GM20431 (cell line): ENCODE data around the gene CCDC138.

Source experiments
- in situ Hi-C: fragments of 300-500 bp; cut with MseI, MboI; formaldehyde crosslinking; loops from one replicate; pipeline ENCODE4 v1.15.0; 2020; ENCODE audit warnings: low sequenced_read_pairs; ENCODE audit not compliant: unreplicated experiment

CCDC138 gene

DNA sequence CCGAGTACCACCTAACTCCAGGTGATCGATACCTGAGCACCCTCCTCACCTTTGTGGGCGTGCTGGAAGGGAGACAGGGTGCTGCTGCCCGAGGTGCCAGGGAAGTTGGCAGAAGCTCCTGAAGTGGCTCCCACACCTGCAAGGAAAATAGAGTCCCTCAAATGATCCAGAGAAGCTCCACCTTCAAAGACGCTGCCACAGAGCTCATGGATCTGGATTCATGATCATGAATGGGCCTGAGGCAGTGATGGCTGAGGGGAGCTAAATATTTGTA is 126.0 kb downstream of the CCDC138 start:
- in situ Hi-C loops: no loop called here

DNA sequence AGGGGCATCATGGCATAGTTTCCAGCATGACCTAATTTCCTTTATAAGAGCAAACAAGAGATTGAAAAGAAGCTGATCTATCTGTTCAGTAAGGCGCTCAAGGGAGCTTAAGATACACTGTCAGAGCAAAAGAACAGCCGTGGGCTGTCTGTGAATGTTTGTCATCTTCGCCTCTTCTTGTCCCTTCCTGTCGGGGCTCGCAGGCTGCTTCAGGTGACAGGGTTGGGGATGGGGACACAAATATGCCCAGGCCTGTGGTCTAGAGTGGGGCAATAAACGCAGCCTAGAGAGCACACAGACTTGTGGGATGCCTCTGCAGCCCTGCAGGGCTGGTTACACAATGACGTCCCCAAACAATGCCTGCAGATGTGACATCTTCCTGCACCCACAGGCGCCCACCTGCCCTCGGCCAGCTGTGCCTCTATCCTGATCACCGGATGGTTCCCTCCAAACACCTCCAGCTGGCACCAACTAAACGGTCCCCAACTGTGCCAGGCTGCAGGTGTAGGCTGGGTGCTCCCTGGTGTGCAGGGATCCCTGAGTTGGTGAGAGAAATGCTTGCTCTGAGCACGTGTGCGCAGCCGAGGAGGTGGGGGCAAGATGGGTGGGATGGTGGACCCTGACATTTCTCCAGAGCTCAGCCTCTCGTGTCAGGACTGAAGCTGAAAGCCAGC is 129.7 kb downstream of the CCDC138 start:
- in situ Hi-C loops: no loop called here

DNA sequence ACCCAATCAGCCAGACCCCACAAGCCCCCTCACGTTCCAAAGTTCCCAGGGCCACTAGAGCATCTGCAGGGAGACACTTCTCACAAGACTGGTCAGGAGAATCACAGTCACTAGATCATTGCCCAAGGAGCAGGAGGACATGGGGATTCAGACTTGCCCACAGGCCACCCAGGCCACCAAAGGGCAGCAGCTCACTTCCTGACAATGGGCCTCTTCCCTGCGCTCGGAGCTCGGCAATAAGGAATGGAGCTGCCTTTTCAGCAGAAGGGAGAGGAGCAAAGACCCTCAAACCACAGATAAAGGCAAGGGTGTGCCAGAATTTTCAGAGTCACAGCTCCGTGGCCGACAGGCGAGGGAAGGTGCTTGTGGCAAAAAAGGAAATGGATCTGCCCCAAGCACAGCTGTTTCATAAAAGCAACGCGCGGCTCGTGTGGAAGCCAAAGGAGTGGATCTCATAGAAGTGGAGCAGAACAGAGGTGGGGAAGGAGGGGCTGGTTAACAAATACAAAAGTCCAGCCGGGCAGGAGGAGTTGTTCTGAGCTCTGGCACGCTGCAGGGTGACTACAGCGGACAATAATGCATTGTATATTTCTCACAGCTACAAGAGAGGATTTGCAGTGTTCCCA is 130.3 kb downstream of the CCDC138 start:
- in situ Hi-C loops: no loop called here

DNA sequence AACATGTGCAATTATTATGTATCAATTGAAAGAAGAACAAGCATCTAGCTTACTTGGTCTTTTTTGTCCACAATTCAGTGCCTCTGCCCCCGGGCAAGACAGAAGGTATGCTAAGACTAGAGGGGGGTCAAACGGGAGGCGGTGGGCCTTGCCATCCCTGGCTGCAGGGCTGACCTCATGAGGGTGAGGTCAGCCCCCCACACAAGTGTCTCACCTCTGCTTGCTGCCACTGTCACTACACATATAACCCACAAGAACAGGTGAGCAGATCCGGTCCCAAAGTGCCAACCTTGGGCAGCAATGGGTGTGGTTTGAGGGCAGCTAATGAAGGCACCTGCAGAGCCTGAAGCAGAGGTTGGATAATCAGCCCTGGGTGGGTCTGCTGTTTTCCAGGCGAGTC is 131.0 kb downstream of the CCDC138 start:
- in situ Hi-C loops: no loop called here

DNA sequence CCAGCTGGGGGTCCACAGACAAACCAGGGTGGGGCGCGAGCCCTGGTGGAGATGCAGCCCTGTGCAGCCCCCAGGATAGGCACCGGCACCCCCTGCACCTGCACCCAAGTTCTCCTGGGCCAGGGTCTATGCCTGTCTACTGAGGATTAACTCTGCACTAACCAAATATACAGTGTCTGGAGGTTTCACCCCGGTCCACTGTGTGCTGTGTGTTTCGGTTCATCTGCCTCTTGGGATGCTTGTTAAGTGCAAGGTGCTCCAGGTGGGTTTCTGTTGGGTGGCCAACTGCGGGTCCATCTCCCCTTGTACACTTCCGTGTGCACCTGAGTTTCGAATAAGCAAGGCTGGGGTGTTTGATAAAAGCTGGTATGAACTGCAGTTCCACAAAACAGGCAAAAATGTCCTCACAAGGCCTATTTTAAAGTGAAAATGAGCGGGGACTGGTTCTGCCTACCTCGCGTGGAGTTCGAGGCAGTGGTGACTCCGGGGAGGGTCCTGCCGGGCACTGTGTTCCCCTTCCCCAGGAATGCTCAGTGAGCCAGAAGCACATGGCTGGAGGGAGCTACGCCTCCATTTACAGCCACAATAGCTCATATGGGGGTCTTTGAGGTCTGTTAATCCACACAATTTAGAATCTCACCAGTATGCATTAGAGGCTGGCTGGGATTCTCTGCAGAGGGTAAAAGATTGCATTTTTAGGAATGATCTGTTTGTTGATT is 131.7 kb downstream of the CCDC138 start:
- in situ Hi-C loops: no loop called here

DNA sequence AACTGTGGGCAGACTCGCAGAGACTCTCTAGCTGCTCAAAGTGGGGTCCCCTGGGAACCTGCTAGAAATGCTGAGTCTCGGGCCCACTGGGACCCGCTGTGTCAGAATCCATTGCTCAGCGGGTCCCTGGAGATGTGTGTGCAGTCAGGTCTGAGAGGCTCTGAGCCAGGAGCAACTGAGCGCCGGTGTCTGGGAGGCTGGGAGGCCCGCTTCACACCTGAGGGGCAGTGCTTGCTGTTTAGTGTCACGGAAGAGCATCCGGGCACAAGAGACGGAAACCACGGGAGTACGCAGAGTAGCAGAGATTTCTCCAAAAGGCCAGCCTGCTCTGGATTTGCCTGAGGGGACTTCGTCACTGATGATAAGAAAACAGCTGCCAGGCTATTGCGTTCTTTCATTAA is 132.4 kb downstream of the CCDC138 start:
- in situ Hi-C loops: no loop called here

DNA sequence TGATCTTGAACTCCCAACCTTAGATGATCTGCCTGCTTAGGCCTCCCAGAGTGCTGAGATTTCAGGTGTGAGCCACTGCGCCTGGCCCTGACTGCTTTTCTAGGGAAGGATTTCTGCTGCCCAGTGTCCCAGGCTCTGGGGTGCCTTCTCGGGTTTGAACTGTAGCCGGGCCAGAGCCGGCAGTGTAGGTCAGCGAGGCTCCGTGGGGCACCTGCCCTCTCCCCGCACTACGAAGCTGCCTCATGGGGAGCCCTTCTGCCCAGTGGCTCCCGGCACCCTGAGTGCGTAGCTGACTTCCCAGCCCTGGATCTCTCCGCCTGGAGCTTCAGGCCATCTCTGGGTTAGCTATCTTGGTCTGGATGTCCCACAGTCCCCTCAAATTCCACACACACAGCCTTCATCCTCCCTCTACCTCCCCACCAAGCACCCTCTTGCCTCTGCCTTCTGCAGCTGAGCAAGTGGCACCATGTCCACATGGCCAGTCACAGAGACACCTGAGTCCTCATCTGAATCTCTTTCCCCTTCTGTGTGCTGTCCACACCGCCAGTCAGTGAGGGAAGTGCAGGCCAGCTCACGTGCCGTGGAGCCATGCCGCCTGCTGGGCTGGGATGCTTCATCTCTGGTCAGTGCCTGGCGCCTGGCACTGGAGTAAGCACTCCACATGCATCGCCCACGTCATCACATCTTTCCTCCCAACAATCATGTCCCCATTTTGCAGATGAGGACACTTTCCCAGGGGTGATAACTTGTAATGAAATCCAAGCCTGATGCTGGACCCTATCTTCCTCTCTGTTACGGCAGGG is 133.2 kb downstream of the CCDC138 start:
- in situ Hi-C loops: no loop called here

DNA sequence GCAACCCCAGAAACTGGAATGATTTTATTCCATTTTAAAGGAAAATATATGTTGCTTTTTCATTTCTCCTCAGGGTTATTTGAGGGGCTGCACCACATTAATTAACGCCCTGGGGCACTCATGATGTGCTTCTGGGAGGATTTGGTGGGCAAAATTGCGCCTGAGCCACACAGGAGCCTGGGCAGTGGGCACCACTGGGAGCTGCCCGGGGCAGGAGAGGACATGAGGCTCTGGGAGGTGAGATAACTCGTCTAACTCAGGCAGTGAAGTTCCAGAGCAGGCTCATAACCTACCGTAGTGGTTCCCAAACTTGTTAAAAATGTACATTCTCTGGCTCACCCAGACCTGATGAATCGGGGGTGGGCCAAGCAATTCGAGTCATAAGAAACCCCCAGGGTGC is 134.1 kb downstream of the CCDC138 start:
- in situ Hi-C loops: no loop called here

DNA sequence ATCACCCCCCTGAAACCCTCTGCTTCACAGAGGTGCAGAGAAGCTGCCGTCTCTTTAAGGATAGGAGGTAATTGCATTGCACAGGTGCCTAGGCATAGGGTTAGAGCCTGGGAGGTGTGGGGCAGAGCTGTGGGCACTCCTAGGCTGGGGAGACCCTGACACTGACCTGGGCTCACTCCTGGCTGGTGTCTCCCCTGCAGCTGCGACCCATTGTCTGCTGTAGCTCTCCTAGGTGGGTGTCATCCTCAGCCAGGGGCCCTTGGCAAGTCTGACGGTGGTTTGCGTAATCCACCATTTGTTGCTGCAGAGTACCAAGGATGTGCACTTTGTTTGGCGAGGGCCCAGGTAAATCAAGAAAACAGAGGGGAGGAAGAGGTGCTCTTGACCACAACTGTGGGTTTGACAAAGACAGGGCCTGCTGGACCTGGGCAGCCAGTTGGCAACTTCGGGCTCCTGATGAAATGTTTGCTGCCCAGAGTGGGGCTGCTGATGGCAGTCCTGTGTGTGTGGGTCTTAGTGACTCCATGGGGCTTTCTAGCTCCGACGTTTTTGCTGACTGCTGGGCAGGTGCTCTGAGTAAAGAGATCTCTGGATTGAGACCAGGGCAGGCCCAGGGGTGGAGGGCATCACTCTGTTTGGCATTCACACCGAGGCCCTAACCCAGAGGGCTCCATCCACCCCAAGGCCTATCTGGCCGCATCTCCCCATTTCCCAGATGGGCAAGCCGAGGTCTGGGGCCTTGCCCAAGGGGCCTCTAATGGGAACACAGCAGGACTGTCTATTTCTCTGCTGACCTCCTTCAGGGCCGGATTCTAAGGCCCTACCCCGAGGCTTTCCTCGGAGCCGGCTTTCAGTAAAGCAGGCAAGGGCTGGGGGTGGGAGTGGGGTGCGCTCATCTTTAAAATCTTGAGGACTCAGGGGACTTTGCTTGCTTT is 134.8 kb downstream of the CCDC138 start:
- in situ Hi-C loops: no loop called here

DNA sequence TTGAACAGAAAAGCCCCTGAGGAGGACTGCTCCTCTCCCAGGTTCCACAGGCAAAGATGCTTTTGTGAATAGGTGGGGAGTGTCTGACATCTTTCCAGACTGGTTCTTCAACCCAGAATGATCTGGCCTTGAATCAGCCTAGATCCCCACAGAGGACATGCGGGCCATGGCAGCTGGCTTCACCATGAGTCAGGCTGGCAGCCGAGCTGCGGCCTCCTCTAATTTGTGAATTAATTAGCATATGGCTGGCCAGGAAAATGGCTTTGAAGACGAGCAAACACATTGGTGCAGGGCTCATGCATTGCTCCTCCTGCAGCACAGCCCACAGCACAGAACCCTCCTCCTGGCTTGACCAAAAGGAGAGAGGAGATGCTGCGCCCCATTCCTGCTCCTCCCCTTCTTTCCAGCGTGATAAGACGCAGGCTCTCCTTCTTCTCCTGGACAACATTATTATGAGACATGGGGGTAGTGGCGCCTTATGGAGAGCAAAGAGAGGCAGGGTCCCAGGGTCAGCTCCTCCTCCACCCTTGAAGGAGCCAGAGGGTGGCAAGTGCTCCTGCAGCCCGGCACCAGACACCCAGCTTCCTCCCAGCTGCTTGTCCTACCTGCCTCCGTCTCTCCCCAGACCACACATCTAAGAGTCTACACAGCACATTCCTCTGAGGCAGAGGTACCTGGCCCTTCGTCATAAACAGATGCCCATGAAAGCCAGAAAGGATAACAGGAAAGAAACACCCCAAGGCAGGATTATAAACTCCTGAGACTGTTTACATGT is 135.8 kb downstream of the CCDC138 start:
- in situ Hi-C loops: no loop called here

DNA sequence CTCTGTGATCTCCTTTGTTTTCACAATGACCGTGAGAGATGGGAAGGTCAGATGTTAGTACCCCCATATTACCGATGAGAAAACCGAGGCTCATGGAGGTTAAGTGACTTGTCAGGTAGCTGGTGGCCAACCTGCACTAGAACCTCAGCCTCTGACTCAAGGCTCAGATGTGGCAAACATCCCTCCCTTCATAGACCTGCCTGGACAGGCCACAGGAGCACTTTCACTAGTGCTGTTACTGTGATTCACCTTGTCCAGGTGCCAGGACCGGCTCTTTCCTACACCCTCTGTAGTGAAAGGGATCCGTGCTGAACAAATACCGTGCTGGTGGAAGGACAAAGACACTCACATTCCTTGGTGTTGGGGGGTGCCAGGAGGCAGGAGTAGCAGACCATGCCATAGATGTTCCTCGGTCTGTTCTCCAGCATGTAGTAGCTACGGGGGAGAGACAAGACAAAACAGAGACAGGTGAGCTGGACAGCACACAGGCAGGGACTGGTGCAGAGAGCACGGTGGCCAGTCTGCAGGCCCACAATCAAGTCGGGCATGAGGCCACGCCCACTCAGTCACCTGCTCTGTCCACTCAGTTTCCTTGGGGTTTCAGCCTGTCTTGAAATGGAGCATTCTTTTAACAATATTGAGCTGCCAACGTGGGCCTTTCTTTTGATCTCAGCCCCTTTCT is 136.6 kb downstream of the CCDC138 start:
- in situ Hi-C loops: no loop called here

DNA sequence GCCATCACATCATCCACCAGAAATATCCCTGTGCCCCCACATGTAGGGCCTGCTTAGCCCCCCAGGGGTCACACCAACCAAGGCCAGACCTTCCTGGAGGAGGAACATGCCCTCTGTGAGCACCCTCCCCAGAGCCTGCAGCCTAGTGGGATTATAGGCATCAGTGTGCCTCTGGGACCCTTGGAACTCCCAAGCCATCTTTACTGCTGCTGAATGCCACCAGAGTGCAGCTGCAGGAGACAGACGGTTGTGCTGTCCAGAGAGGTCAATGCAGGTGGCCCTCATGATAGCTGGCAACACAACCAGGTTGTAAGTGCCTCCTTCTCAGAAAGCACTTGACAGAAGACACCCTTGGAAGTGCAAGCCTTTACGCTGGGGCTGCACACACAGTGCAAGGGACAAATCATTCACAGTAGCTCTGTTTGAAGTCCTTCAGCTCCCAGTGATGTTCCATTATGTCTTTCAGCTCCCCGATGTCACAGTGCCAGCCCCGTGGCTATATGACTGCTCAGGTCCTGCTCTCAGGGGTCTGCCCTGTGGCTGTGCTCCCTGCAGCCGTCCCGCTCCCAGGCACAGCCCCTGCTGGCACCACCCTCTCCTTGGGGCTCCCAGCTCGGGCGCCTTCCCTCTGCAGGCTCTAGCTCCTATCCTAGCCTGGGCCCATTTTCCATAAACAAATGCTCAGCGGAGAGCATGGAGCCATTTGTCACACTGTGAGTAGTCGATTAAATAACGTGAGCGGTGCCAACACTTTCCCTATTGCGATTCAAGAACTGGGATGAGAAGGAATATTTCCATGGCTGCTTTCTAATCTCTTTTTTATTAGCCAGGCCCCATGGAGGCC is 137.4 kb downstream of the CCDC138 start:
- in situ Hi-C loops: no loop called here

DNA sequence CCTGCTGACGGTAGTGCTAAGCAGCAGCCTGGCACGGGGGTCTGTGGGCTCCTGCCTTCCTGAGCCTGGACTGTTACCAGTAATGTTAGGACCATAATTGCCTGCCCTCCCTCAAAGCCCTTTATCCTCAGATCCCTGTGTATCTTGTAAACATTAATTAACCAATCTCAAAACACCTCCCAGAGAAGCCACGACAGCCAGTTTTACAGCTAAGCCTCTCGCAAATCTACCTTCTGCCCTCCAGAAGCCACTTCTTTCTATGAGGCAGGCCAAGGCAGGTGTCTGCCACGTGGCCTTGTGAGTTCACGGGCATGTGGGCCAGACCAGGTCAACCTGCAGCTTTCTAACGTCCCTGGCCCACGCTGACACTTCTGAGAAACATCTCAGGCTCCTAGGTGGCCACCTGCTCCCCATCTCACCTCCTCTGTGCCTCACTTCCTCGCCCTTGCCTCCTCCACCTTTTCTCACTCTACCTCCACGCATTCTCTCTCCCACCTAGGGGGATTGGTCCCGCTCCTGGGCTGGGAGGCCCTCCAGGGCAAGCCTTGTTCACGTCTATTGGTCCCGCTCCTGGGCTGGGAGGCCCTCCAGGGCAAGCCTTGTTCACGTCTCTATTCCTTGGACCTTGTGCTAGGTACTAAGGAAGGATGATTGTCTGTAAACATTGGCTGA is 138.1 kb downstream of the CCDC138 start:
- in situ Hi-C loops: no loop called here

DNA sequence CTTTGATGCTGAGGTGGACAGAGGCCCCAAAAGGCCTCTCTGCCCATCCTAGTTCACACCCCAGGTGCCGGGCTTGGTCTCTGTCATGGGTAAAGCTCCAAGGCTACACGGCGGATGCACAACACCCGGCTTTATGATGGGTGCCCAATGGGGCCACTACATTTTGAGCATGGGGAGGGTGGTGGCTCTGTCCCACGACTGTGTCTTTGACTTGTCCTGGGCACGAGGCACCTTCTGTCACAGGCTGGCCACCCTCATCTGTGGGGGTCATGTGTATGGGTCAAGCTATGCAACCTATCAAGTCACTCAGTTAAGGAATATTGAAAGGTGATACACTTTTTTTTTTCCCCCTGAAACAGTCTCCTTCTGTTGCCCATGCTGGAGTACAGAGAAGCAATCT is 138.7 kb downstream of the CCDC138 start:
- in situ Hi-C loops: no loop called here

DNA sequence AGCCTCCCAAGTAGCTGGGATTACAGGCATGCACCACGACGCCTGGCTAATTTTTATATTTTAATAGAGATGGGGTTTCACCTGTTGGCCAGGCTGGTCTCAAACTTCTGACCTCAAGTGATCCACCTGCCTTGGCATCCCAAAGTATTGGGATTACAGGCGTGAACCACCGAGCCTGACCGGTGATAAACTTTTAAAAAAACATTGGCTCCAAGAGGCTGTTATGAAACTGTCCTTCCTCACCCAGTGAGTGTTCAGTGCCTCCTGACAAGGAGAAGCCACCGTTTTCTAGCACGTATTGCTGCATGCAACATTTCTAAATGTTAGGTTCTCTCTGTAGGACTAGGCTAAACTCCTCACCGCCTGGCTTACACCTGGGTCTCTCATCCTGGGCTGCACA is 139.2 kb downstream of the CCDC138 start:
- in situ Hi-C loops: no loop called here
